IMR-90 (cell line): Measurements from ENCODE around the gene CCDC74B. TPM values are rescaled to one million over a fixed set of nuclear protein-coding genes. Genes with fewer than 3 reads are reported as not detected.
"Not testable (repeated sequence)": the region's sequence is repeated elsewhere in the genome, so short reads cannot be mapped to it uniquely, and the experiment has no call there.

Experiments
- ATAC-seq: fragments of 200-7000 bp; cut with Tn5 transposase; 2 replicates; pipeline ENCODE4 v1.9.1; 2020; ENCODE audit warnings: low read depth, mild to moderate bottlenecking, moderate library complexity
- BruUV-seq: library from RNA; stranded (reverse); fragments of 400-500 nt; replicated peaks from 2 replicates; lab custom pipeline; 2021; lab: Mats Ljungman, UMichigan
- CTCF ChIA-PET: fragments of 300-600 bp; formaldehyde crosslinking; extraction: SDS; loops from one replicate; lab custom pipeline; 2021; ENCODE audit warnings: antibody characterized with exemption; lab: Yijun Ruan, JAX
- POLR2A ChIA-PET: fragments of 300-600 bp; sonication (Branson Sonifier 250); formaldehyde crosslinking; loops from one replicate; lab custom pipeline; 2022; ENCODE audit warnings: antibody characterized with exemption; ENCODE audit not compliant: unreplicated experiment; lab: Charles Lee
- DNase-seq: peaks from one replicate; pipeline ENCODE4 v3.0.0; 2013
- H2AFZ ChIP-seq: replicated peaks from 2 replicates; pipeline ENCODE3; 2013; ENCODE audit warnings: low read length, mild to moderate bottlenecking; ENCODE audit not compliant: poor library complexity
- H2AK5ac ChIP-seq: 2 replicates; pipeline ENCODE4 v1.6.1; 2013; ENCODE audit warnings: low read depth, low read length, inconsistent platforms
- H2AK9ac ChIP-seq: replicated peaks from 2 replicates; pipeline ENCODE3; 2013; ENCODE audit warnings: mild to moderate bottlenecking, low read depth, low read length, moderate library complexity; ENCODE audit not compliant: poor library complexity
- H2BK120ac ChIP-seq: 2 replicates; pipeline ENCODE4 v1.6.1; 2013; ENCODE audit warnings: low read depth, low read length, inconsistent platforms
- H2BK15ac ChIP-seq: 3 replicates; pipeline ENCODE4 v1.6.1; 2013; ENCODE audit warnings: low read depth, low read length, inconsistent platforms
- H2BK20ac ChIP-seq: 2 replicates; pipeline ENCODE4 v1.6.1; 2013; ENCODE audit warnings: low read depth, mild to moderate bottlenecking, inconsistent platforms, low read length, moderate library complexity
- H2BK5ac ChIP-seq: 2 replicates; pipeline ENCODE4 v1.6.1; 2013; ENCODE audit warnings: mild to moderate bottlenecking, low read depth, low read length, inconsistent platforms; ENCODE audit not compliant: poor library complexity, severe bottlenecking
- H3K14ac ChIP-seq: replicated peaks from 2 replicates; pipeline ENCODE4 v1.6.1; 2013; ENCODE audit warnings: low read depth, low read length, inconsistent platforms
- H3K18ac ChIP-seq: 2 replicates; pipeline ENCODE4 v1.6.1; 2013; ENCODE audit warnings: low read depth, low read length, control low read depth
- H3K23ac ChIP-seq: 2 replicates; pipeline ENCODE4 v1.6.1; 2013; ENCODE audit warnings: low read depth, low read length, inconsistent platforms
- H3K27ac ChIP-seq: 2 replicates; pipeline ENCODE4 v1.5.1; 2013; ENCODE audit warnings: mild to moderate bottlenecking, control low read depth, low read length; ENCODE audit not compliant: insufficient read depth
- H3K27me3 ChIP-seq: 2 replicates; pipeline ENCODE4 v1.6.1; 2013; ENCODE audit warnings: low read length; ENCODE audit not compliant: control insufficient read depth, insufficient read depth
- H3K36me3 ChIP-seq: 2 replicates; pipeline ENCODE4 v1.6.1; 2013; ENCODE audit warnings: low read length, mixed read lengths; ENCODE audit not compliant: control insufficient read depth, insufficient read depth
- H3K4ac ChIP-seq: 2 replicates; pipeline ENCODE4 v1.6.1; 2013; ENCODE audit warnings: low read depth, low read length, inconsistent platforms
- H3K4me1 ChIP-seq: 2 replicates; pipeline ENCODE4 v1.6.1; 2013; ENCODE audit warnings: low read length, mixed read lengths; ENCODE audit not compliant: control insufficient read depth, insufficient read depth
- H3K4me2 ChIP-seq: 2 replicates; pipeline ENCODE4 v1.6.1; 2013; ENCODE audit warnings: low read depth, mild to moderate bottlenecking, control low read depth, low read length, moderate library complexity
- H3K4me3 ChIP-seq: 2 replicates; pipeline ENCODE4 v1.5.1; 2013; ENCODE audit warnings: low read depth, mild to moderate bottlenecking, control low read depth, low read length, moderate library complexity; ENCODE audit not compliant: insufficient read depth
- H3K56ac ChIP-seq: 2 replicates; pipeline ENCODE4 v1.6.1; 2013; ENCODE audit warnings: low read length, inconsistent platforms; ENCODE audit not compliant: insufficient read depth; ENCODE audit errors: extremely low read depth
- H3K79me1 ChIP-seq, 2 experiments: 2 replicates each; pipeline ENCODE4 v1.6.1; 2013; ENCODE audit warnings: low read length in 2 of 2, inconsistent platforms in 1 of 2, low read depth in 1 of 2
- H3K9ac ChIP-seq: 2 replicates; pipeline ENCODE4 v1.6.1; 2013; ENCODE audit warnings: low read depth, low read length, control low read depth
- H3K9me1 ChIP-seq: 2 replicates; pipeline ENCODE4 v1.6.1; 2013; ENCODE audit warnings: low read length, inconsistent platforms; ENCODE audit not compliant: insufficient read depth
- H3K9me3 ChIP-seq: 2 replicates; pipeline ENCODE4 v1.6.1; 2013; ENCODE audit warnings: low read length; ENCODE audit not compliant: control insufficient read depth, insufficient read depth
- H4K20me1 ChIP-seq: 2 replicates; pipeline ENCODE4 v1.6.1; 2013; ENCODE audit warnings: low read length, inconsistent platforms; ENCODE audit not compliant: insufficient read depth
- H4K5ac ChIP-seq: 2 replicates; pipeline ENCODE4 v1.6.1; 2013; ENCODE audit warnings: mild to moderate bottlenecking, low read depth, low read length, control low read depth
- H4K8ac ChIP-seq, 2 experiments: 2 replicates each; pipeline ENCODE4 v1.6.1; 2013; ENCODE audit warnings: low read depth in 2 of 2, low read length in 2 of 2, control low read depth in 1 of 2, inconsistent platforms in 1 of 2
- H4K91ac ChIP-seq: 2 replicates; pipeline ENCODE4 v1.6.1; 2013; ENCODE audit warnings: low read depth, low read length, inconsistent platforms; ENCODE audit not compliant: insufficient read depth
- CTCF ChIP-seq: conservative IDR thresholded peaks from 2 replicates; pipeline ENCODE4 v1.5.1; 2012; ENCODE audit warnings: mild to moderate bottlenecking, low read depth, low read length, improper control_type of control experiment
- RAD21 ChIP-seq: IDR thresholded peaks from 2 replicates; pipeline ENCODE4 v1.6.1; 2012; ENCODE audit warnings: low read length, improper control_type of control experiment
- SMC3 ChIP-seq: fragments of 150-350 bp; IDR thresholded peaks from 2 replicates; pipeline ENCODE4 v1.6.1; 2016; ENCODE audit warnings: low read depth, mild to moderate bottlenecking, antibody characterized with exemption, low read length, moderate library complexity
- WGBS, 2 experiments: methylation state at CpG; one replicate each; pipeline versions ENCODE4 v1.1.5 to v1.1.7; 2013; ENCODE audit warnings: missing lambda C conversion rate in 2 of 2; ENCODE audit not compliant: insufficient read length in 1 of 2; ENCODE audit errors: extremely low coverage in 2 of 2; 5-methylcytosine and 5-hydroxymethylcytosine counted together
- dilution Hi-C: fragments of 300-500 bp; cut with HindIII; formaldehyde crosslinking; loops from one replicate; pipeline ENCODE4 v1.14.3; 2018; ENCODE audit warnings: low sequenced_read_pairs; ENCODE audit not compliant: unreplicated experiment
- in situ Hi-C: fragments of 300-500 bp; cut with MboI; formaldehyde crosslinking; loops from 3 replicates; pipeline ENCODE4 v1.14.3; 2019; ENCODE audit warnings: low sequenced_read_pairs, inconsistent platforms, mixed read lengths
- intact Hi-C: fragments of 100-400 bp; cut with micrococcal nuclease; formaldehyde crosslinking; loops from 2 replicates; pipeline ENCODE4 v1.10.0; 2022
- polyA plus RNA-seq, 3 experiments: library from polyadenylated mRNA; depleted of rRNA; stranded (reverse); fragments of >200 nt; gene quantifications; 2 replicates each; pipeline ENCODE4 v1.2.3, GENCODE V29; 2012; ENCODE audit warnings: low replicate concordance in 1 of 3
- total RNA-seq: library from RNA; depleted of rRNA; stranded (reverse); fragments of >200 nt; gene quantifications from 2 replicates; pipeline ENCODE4 v1.2.3, GENCODE V29; 2012

CCDC74B gene
- total and polyA plus RNA-seq, 2 of the 4 experiments (the other 2 are of a cell fraction) = 3.9 to 8.4 TPM

GRCh38 chr2:130155956-130156623 lies 11.2 kb upstream of the CCDC74B start:
- H4K5ac ChIP-seq, BruUV-seq, H3K9me3 ChIP-seq, H2AFZ ChIP-seq, H3K9me1 ChIP-seq, H3K9ac ChIP-seq, H3K27ac ChIP-seq, H3K23ac ChIP-seq, H3K14ac ChIP-seq, H2AK9ac ChIP-seq, POLR2A ChIA-PET, H3K56ac ChIP-seq, H2BK120ac ChIP-seq, H2BK20ac ChIP-seq, H3K27me3 ChIP-seq, H4K8ac ChIP-seq, dilution Hi-C loops, H3K4me1 ChIP-seq, H3K4ac ChIP-seq, H4K91ac ChIP-seq, H3K18ac ChIP-seq, H3K4me3 ChIP-seq, H4K20me1 ChIP-seq, H2AK5ac ChIP-seq, H2BK15ac ChIP-seq, H3K79me1 ChIP-seq, H3K4me2 ChIP-seq, H2BK5ac ChIP-seq: not testable (repeated sequence)
- WGBS, 2 experiments = no CpG with 5 or more reads among the region's 16 CpGs
- in situ Hi-C loops (loop anchor here (25.0 kb wide), 1 partner anchor 1356 kb away; no protein-coding TSS in a partner anchor), intact Hi-C loops (loop anchor here (1.0 kb wide), 1 partner anchor 176 kb away; no protein-coding TSS in a partner anchor)
- peak; percentile 83 for ATAC-seq
- CTCF ChIA-PET = interaction anchor here (0.7 to 1.5 kb wide), 2 partner anchors 11 to 177 kb away, joined by 3 to 5 read pairs; partner anchors contain the start of gene CCDC74B
- peak; percentile 48 for TF ChIP-seq CTCF
- TF ChIP-seq RAD21 = peak; percentile 31
- TF ChIP-seq SMC3 = peak; percentile 23; the same call in 1 of the 2 replicates
- DNase-seq = peak; percentile 33
- peaks cover 32% of the 10 kb centered on the region; the same call in 1 of the 2 replicates for H3K36me3 ChIP-seq
